B cell (primary cell): ENCODE data around the gene DNAJB6. TPM values are rescaled to one million over a fixed set of nuclear protein-coding genes. Genes with fewer than 3 reads are reported as not detected.

Experiments used
- ATAC-seq: fragments of 200-7000 bp; cut with Tn5 transposase; one replicate; pipeline ENCODE4 v1.10.0; 2021; ENCODE audit warnings: low read depth, mild to moderate bottlenecking, moderate number of reproducible peaks, moderate library complexity
- CTCF ChIA-PET: fragments of 350-600 bp; sonication (Branson Sonifier 250); formaldehyde crosslinking; loops from one replicate; lab custom pipeline; 2021; ENCODE audit warnings: antibody characterized with exemption, inconsistent platforms; lab: Charles Lee
- POLR2A ChIA-PET: fragments of 350-600 bp; sonication (Branson Sonifier 250); formaldehyde crosslinking; loops from one replicate; lab custom pipeline; 2021; ENCODE audit warnings: antibody characterized with exemption; lab: Charles Lee
- DNase-seq: peaks from one replicate; pipeline ENCODE4 v3.0.0; 2013
- H2AFZ ChIP-seq: 2 replicates; pipeline ENCODE4 v1.6.1; 2012; ENCODE audit warnings: mild to moderate bottlenecking, low read depth, low read length; ENCODE audit not compliant: insufficient read depth, poor library complexity, severe bottlenecking
- H3K27ac ChIP-seq, 2 donors: 1 replicate in 1 of 2; 2 replicates in 1 of 2; pipeline ENCODE4 v1.5.1; 2012 to 2013; ENCODE audit warnings: low read length in 2 of 2, mild to moderate bottlenecking in 2 of 2, moderate library complexity in 1 of 2
- H3K27me3 ChIP-seq, 4 experiments: fragments of 200-600 bp in 1 of 4; sonication (generic) in 1 of 4; replicated peaks in 1 of 4; 1 replicate in 2 of 4; 2 replicates in 2 of 4; pipeline versions ENCODE4 v1.6.1 to v1.7.0; 2013 to 2016; ENCODE audit warnings: low read length in 3 of 4, mild to moderate bottlenecking in 2 of 4, mixed read lengths in 1 of 4, moderate library complexity in 1 of 4; ENCODE audit not compliant: insufficient read depth in 4 of 4, control insufficient read depth in 3 of 4; ENCODE audit errors: control extremely low read depth in 1 of 4
- H3K36me3 ChIP-seq, 2 experiments: replicated peaks in 1 of 2; 1 replicate in 1 of 2; 2 replicates in 1 of 2; pipeline versions ENCODE4 v1.6.1 to v1.7.1; 2013; ENCODE audit warnings: low read length in 1 of 2; ENCODE audit not compliant: insufficient read depth in 2 of 2, control insufficient read depth in 1 of 2; ENCODE audit errors: control extremely low read depth in 1 of 2, extremely low read depth in 1 of 2
- H3K4me1 ChIP-seq, 2 donors: fragments of 200-600 bp in 1 of 2; sonication (generic) in 1 of 2; 1 replicate in 1 of 2; 2 replicates in 1 of 2; pipeline versions ENCODE4 v1.5.1 to v1.6.1; 2013 to 2017; ENCODE audit warnings: low read length in 2 of 2; ENCODE audit not compliant: control insufficient read depth in 2 of 2, insufficient read depth in 2 of 2
- H3K4me2 ChIP-seq: replicated peaks from 2 replicates; pipeline ENCODE3; 2012; ENCODE audit warnings: mild to moderate bottlenecking, low read depth, low read length; ENCODE audit not compliant: poor library complexity, severe bottlenecking
- H3K4me3 ChIP-seq, 5 experiments: fragments of 200-600 bp in 1 of 5; sonication (generic) in 1 of 5; 1 replicate in 3 of 5; 2 replicates in 2 of 5; pipeline versions ENCODE4 v1.5.1 to v1.7.0; 2011 to 2016; ENCODE audit warnings: low read length in 4 of 5, mild to moderate bottlenecking in 4 of 5, low read depth in 2 of 5, control low read depth in 1 of 5, moderate library complexity in 1 of 5; ENCODE audit not compliant: insufficient read depth in 1 of 5; ENCODE audit errors: control extremely low read depth in 1 of 5, extremely low read depth in 1 of 5
- H3K79me2 ChIP-seq: fragments of 200-600 bp; sonication (generic); one replicate; pipeline ENCODE4 v1.6.0; 2016; ENCODE audit warnings: low read length; ENCODE audit not compliant: control insufficient read depth, insufficient read depth
- H3K9ac ChIP-seq: fragments of 200-600 bp; sonication (generic); 2 replicates; pipeline ENCODE4 v1.6.1; 2017; ENCODE audit warnings: mild to moderate bottlenecking, low read length, moderate library complexity
- H3K9me3 ChIP-seq, 3 donors: one replicate each; pipeline versions ENCODE4 v1.6.1 to v1.7.1; 2013; ENCODE audit warnings: low read length in 2 of 3; ENCODE audit not compliant: control insufficient read depth in 2 of 3, insufficient read depth in 1 of 3; ENCODE audit errors: control extremely low read depth in 1 of 3
- H4K20me1 ChIP-seq: 2 replicates; pipeline ENCODE4 v1.6.0; 2012; ENCODE audit warnings: mild to moderate bottlenecking, low read length; ENCODE audit not compliant: insufficient read depth, control insufficient read depth, poor library complexity, severe bottlenecking
- H3K27ac Mint-ChIP-seq: one replicate; pipeline ENCODE4 v1.8.0; 2021; ENCODE audit warnings: mixed read lengths
- H3K27me3 Mint-ChIP-seq: one replicate; pipeline ENCODE4 v1.8.0; 2021; ENCODE audit warnings: mixed read lengths
- H3K4me1 Mint-ChIP-seq: one replicate; pipeline ENCODE4 v1.8.0; 2021; ENCODE audit warnings: mixed read lengths
- H3K4me3 Mint-ChIP-seq: one replicate; pipeline ENCODE4 v1.8.0; 2021; ENCODE audit warnings: mixed read lengths
- H3K9me3 Mint-ChIP-seq: one replicate; pipeline ENCODE4 v1.8.0; 2022; ENCODE audit warnings: mixed read lengths; ENCODE audit not compliant: insufficient read depth
- EZH2 ChIP-seq: IDR thresholded peaks from 2 replicates; pipeline ENCODE4 v1.6.1; 2012; ENCODE audit warnings: borderline replicate concordance, low read depth, mild to moderate bottlenecking, moderate library complexity, low read length; ENCODE audit not compliant: insufficient read depth, poor library complexity, severe bottlenecking
- WGBS: methylation state at CpG from one replicate; pipeline ENCODE4 v1.1.5; 2013; ENCODE audit warnings: missing lambda C conversion rate; ENCODE audit not compliant: insufficient coverage; 5-methylcytosine and 5-hydroxymethylcytosine counted together
- intact Hi-C: fragments of 100-400 bp; cut with micrococcal nuclease; formaldehyde crosslinking; loops from one replicate; pipeline ENCODE4 v1.10.0; 2022
- polyA plus RNA-seq: library from polyadenylated mRNA; depleted of rRNA; stranded (reverse); fragments of >200 nt; gene quantifications from 2 replicates; pipeline ENCODE4 v1.2.3, GENCODE V29; 2012
- total RNA-seq, 2 donors: library from RNA; stranded (reverse); fragments of 120-200 nt in 1 of 2; gene quantifications; 1 replicate in 1 of 2; 2 replicates in 1 of 2; pipeline versions ENCODE4 v1.2.3 to v1.2.4, GENCODE V29; 2013 to 2022
- TF ChIP-seq, protein P1 (sequence below): fragments of 200-600 bp; IDR thresholded peaks from one replicate; pipeline ENCODE4 v1.8.0; 2022; ENCODE audit warnings: antibody characterized with exemption, mild to moderate bottlenecking

DNAJB6 gene
- total and polyA plus RNA-seq, 2 donors (not counting 1 experiment from before 2014, with no cell fraction given): 22.4 to 116 TPM

DNA sequence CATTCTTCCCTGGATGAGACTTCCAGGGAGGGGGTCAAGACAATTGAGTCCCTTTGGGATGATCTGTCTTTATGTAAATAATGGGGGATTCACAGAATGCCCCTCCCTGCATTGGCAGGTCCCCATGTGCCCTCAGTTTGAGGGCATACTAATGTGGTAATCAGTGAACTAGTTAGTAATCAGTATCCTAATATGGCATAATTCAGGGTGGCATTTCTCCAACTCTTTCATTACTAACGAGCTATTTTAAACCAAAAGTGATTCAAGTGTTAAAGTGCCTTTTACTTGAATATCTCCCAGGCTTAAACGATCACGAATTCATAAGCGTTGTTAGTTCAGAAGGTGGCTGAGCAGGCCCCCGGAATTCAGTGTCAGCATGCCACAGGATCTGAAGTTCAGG is 1.6 kb upstream of the DNAJB6 start:
- Histone ChIP-seq H3K27me3 (no peaks in the 10 kb centered on the region), H3K9me3 (no peaks in the 10 kb centered on the region), H2AFZ (no peak overlapping the region), H3K27ac (no peak overlapping the region), H3K4me3 (no peak overlapping the region), H3K4me1 (peaks cover 34 to 43% of the 10 kb centered on the region in 2 donors), H3K4me2 (no peak overlapping the region), H3K79me2 (peaks cover 26% of the 10 kb centered on the region), H3K9ac (no peak overlapping the region), H4K20me1 (peaks cover 30% of the 10 kb centered on the region), H3K36me3 (no peaks in the 10 kb centered on the region)
- DNase-seq (no peak), ATAC-seq (no peak)
- H3K4me1 Mint-ChIP-seq: peaks cover 51% of the 10 kb centered on the region
- ChIA-PET CTCF (interaction anchor here (0.9 to 1.4 kb wide), 2 partner anchors 32 to 61 kb away, joined by 3 to 5 read pairs; no protein-coding TSS in a partner anchor), POLR2A (interaction anchor here (0.7 kb wide), 2 partner anchors 10 to 11 kb away, joined by 3 to 8 read pairs; no protein-coding TSS in a partner anchor)
- H3K27me3 Mint-ChIP-seq: no peaks in the 10 kb centered on the region
- H3K27ac Mint-ChIP-seq: peak overlapping the region; percentile 100
- H3K4me3 Mint-ChIP-seq: peak overlapping the region; percentile 99
- intact Hi-C loops: loop anchor here (5.0 kb wide), 2 partner anchors 443 to 693 kb away; partner anchors contain the start of genes LMBR1 and RNF32
- no peak for TF ChIP-seq EZH2
- TF ChIP-seq, protein P1, sequence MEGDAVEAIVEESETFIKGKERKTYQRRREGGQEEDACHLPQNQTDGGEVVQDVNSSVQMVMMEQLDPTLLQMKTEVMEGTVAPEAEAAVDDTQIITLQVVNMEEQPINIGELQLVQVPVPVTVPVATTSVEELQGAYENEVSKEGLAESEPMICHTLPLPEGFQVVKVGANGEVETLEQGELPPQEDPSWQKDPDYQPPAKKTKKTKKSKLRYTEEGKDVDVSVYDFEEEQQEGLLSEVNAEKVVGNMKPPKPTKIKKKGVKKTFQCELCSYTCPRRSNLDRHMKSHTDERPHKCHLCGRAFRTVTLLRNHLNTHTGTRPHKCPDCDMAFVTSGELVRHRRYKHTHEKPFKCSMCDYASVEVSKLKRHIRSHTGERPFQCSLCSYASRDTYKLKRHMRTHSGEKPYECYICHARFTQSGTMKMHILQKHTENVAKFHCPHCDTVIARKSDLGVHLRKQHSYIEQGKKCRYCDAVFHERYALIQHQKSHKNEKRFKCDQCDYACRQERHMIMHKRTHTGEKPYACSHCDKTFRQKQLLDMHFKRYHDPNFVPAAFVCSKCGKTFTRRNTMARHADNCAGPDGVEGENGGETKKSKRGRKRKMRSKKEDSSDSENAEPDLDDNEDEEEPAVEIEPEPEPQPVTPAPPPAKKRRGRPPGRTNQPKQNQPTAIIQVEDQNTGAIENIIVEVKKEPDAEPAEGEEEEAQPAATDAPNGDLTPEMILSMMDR: no peak
- H3K9me3 Mint-ChIP-seq: no peaks in the 10 kb centered on the region
- 96% methylated on average over 4 of the region's 5 CpGs for WGBS

DNA sequence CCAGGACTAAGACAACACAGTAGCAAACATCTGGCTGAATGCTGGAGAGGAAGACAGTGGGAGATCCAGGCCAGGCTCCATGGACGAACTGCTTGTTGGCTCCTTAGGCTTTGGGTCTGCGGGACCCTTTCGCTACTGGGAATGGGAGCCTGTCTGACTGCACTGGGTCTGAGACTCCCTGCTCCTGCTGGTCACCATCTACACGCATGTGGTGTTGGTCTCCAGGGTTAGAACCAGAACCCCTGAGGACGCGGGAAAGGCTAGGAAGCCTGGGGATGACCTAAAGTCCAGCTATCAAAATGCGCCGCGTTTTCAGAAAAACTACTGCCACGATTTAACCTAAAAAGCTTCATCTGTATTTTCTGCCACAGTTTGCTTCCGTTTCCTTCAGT is 817 bp upstream of the DNAJB6 start:
- TF ChIP-seq, protein P1: no peak
- no peak for TF ChIP-seq EZH2
- Mint-ChIP-seq H3K9me3 (no peaks in the 10 kb centered on the region), H3K4me1 (peaks cover 58% of the 10 kb centered on the region), H3K4me3 (peak overlapping the region; percentile 99), H3K27ac (peak overlapping the region; percentile 100), H3K27me3 (no peaks in the 10 kb centered on the region)
- ChIA-PET CTCF (interaction anchor here (1.4 kb wide), 1 partner anchor 62 kb away, joined by 5 read pairs; no protein-coding TSS in a partner anchor), POLR2A (interaction anchor here (1.0 kb wide), 1 partner anchor 34 kb away, joined by 3 read pairs; no protein-coding TSS in a partner anchor)
- Histone ChIP-seq H3K9me3 (no peaks in the 10 kb centered on the region), H3K4me1 (peaks cover 36 to 47% of the 10 kb centered on the region in 2 donors), H3K27ac (peak overlapping the region; percentile 93 to 94), H3K27me3 (no peaks in the 10 kb centered on the region), H2AFZ (peak overlapping the region; percentile 99), H3K4me2 (peak overlapping the region; percentile 73), H3K9ac (peak overlapping the region; percentile 81), H4K20me1 (peaks cover 38% of the 10 kb centered on the region), H3K36me3 (no peaks in the 10 kb centered on the region), H3K79me2 (peaks cover 34% of the 10 kb centered on the region), H3K4me3 (peak overlapping the region; percentile 32 to 88 (median 78))
- intact Hi-C loops: loop anchor here (2.0 to 5.0 kb wide), 3 partner anchors 385 to 694 kb away; partner anchors contain the start of genes LMBR1 and RNF32
- DNase-seq: no peak
- WGBS: 63% methylated on average over 11 of the region's 11 CpGs
- ATAC-seq: no peak
